DMS 273 treated with DMSO at 0.1 percent for 48 hours (cell line): ENCODE measurements around the gene ASPG.

ENCODE experiments used
- DNase-seq: peaks from one replicate; lab custom pipeline; 2025; lab: John Stamatoyannopoulos, UW

Gene ASPG

GRCh38 chr14:104116756-104117340 is 31.3 kb downstream of the ASPG start:
- no peak for DNase-seq

GRCh38 chr14:104117341-104118005 is 32.0 kb downstream of the ASPG start:
- no peak for DNase-seq

GRCh38 chr14:104118006-104118844 is 32.7 kb downstream of the ASPG start:
- DNase-seq, result no peak

GRCh38 chr14:104119119-104119487 is 33.6 kb downstream of the ASPG start:
- no peak for DNase-seq

- no peak for DNase-seq
These were observed 34.2 kb downstream of the ASPG start for GRCh38 chr14:104119488-104120251.

GRCh38 chr14:104120281-104120741 is 34.8 kb downstream of the ASPG start:
- no peak for DNase-seq

- DNase-seq, result no peak
These were observed 35.6 kb downstream of the ASPG start for GRCh38 chr14:104121142-104121541.

- no peak for DNase-seq
These were observed 38.4 kb downstream of the ASPG start for GRCh38 chr14:104123879-104124278.

GRCh38 chr14:104125011-104125410 is 39.5 kb downstream of the ASPG start:
- DNase-seq, result no peak

- no peak for DNase-seq
These were observed 41.3 kb downstream of the ASPG start for GRCh38 chr14:104126753-104127152.

- DNase-seq, result no peak
These were observed 43.5 kb downstream of the ASPG start for GRCh38 chr14:104128981-104129380.

- no peak for DNase-seq
These were observed 44.1 kb downstream of the ASPG start for GRCh38 chr14:104129556-104129955.

- DNase-seq, result no peak
These were observed 45.6 kb downstream of the ASPG start for GRCh38 chr14:104130974-104131651.

- no peak for DNase-seq
These were observed 46.6 kb downstream of the ASPG start for GRCh38 chr14:104131968-104132732.

- DNase-seq, result no peak
These were observed 47.5 kb downstream of the ASPG start for GRCh38 chr14:104132981-104133380.

GRCh38 chr14:104133496-104133895 is 48.0 kb downstream of the ASPG start:
- DNase-seq, result no peak

GRCh38 chr14:104134061-104134965 is 48.8 kb downstream of the ASPG start:
- no peak for DNase-seq

- DNase-seq, result no peak
These were observed 49.8 kb downstream of the ASPG start for GRCh38 chr14:104135121-104135903.

- no peak for DNase-seq
These were observed 50.5 kb downstream of the ASPG start for GRCh38 chr14:104135904-104136471.
